ENCODE results near the gene DIAPH3. TPM values are rescaled to one million over a fixed set of nuclear protein-coding genes. Genes with fewer than 3 reads are reported as not detected.

The DIAPH3 gene
- total and polyA plus RNA-seq, 2 experiments from 2014 or later, result 2.9 to 5.2 TPM

- Histone ChIP-seq H3K4me1 (ENCODE audit: low read depth) (peaks cover 26% of the 10 kb centered on the region), H3K9me3 (ENCODE audit: low read depth) (no peaks in the 10 kb centered on the region), H3K36me3 (no peaks in the 10 kb centered on the region), H3K4me3 (peak overlapping the region; percentile 59), H3K27me3 (no peaks in the 10 kb centered on the region), H3K27ac (peak overlapping the region; percentile 98)
- no peak for TF ChIP-seq CTCF (IDR thresholded peaks at IDR 0.05; ENCODE audit: low read depth, low read length)
- DNase-seq (ENCODE audit: low read depth in 1 of 2, low spot score in 1 of 2), result peak in 1 of 2 donors; percentile 50
Observed at GRCh38 chr13:60164234-60164889, 634 bp upstream of the DIAPH3 start.

- no peaks in the 10 kb centered on the region for H3K9me3 ChIP-seq (ENCODE audit: low read depth)
- H3K27ac ChIP-seq, result no peak overlapping the region
- H3K36me3 ChIP-seq, result no peaks in the 10 kb centered on the region
- no peaks in the 10 kb centered on the region for H3K27me3 ChIP-seq
- peaks cover 20% of the 10 kb centered on the region for H3K4me1 ChIP-seq (ENCODE audit: low read depth)
- no peak for TF ChIP-seq CTCF (IDR thresholded peaks at IDR 0.05; ENCODE audit: low read depth, low read length)
- peak overlapping the region; percentile 59 for H3K4me3 ChIP-seq
- DNase-seq (ENCODE audit: low read depth in 1 of 2, low spot score in 1 of 2), result no peak
Observed at GRCh38 chr13:60162096-60162495, 1.6 kb downstream of the DIAPH3 start.

- no peaks in the 10 kb centered on the region for H3K9me3 ChIP-seq (ENCODE audit: low read depth)
- H3K4me1 ChIP-seq (ENCODE audit: low read depth), result no peaks in the 10 kb centered on the region
- no peak overlapping the region for H3K4me3 ChIP-seq
- H3K36me3 ChIP-seq, result no peaks in the 10 kb centered on the region
- no peak for DNase-seq (ENCODE audit: low read depth in 1 of 2, low spot score in 1 of 2)
- no peak overlapping the region for H3K27ac ChIP-seq
- no peaks in the 10 kb centered on the region for H3K27me3 ChIP-seq
- no peak for TF ChIP-seq CTCF (IDR thresholded peaks at IDR 0.05; ENCODE audit: low read depth, low read length)
Observed at GRCh38 chr13:60158321-60158801, 5.4 kb downstream of the DIAPH3 start.

- no peaks in the 10 kb centered on the region for H3K27me3 ChIP-seq
- H3K27ac ChIP-seq, result no peak overlapping the region
- no peak for TF ChIP-seq CTCF (IDR thresholded peaks at IDR 0.05; ENCODE audit: low read depth, low read length)
- H3K36me3 ChIP-seq, result no peaks in the 10 kb centered on the region
- peak in 1 of 2 donors; percentile 30 for DNase-seq (ENCODE audit: low read depth in 1 of 2, low spot score in 1 of 2)
- H3K4me1 ChIP-seq (ENCODE audit: low read depth), result no peaks in the 10 kb centered on the region
- H3K9me3 ChIP-seq (ENCODE audit: low read depth), result no peaks in the 10 kb centered on the region
- H3K4me3 ChIP-seq, result no peak overlapping the region
Observed at GRCh38 chr13:60155978-60156377, 7.8 kb downstream of the DIAPH3 start.

GRCh38 chr13:60152904-60153303 lies 10.8 kb downstream of the DIAPH3 start:
- TF ChIP-seq CTCF (IDR thresholded peaks at IDR 0.05; ENCODE audit: low read depth, low read length), result no peak
- no peak for DNase-seq (ENCODE audit: low read depth in 1 of 2, low spot score in 1 of 2)
- H3K4me3 ChIP-seq, result no peak overlapping the region
- no peaks in the 10 kb centered on the region for H3K27me3 ChIP-seq
- no peaks in the 10 kb centered on the region for H3K36me3 ChIP-seq
- no peaks in the 10 kb centered on the region for H3K4me1 ChIP-seq (ENCODE audit: low read depth)
- H3K27ac ChIP-seq, result no peak overlapping the region
- no peaks in the 10 kb centered on the region for H3K9me3 ChIP-seq (ENCODE audit: low read depth)

Data from cardiac muscle cell (in vitro differentiated cells and primary cell).